ENCODE measurements around the gene HSBP1L1.
"Not testable (repeated sequence)": the region's sequence is repeated elsewhere in the genome, so short reads cannot be mapped to it uniquely, and the experiment has no call there.

Gene HSBP1L1

GRCh38 chr18:79986726-79987125 is 22.3 kb downstream of the HSBP1L1 start:
- Histone ChIP-seq H3K36me3 (replicated peaks) (peaks cover 31% of the 10 kb centered on the region), H3K27me3 (ENCODE audit: low read depth) (no peaks in the 10 kb centered on the region), H3K4me3 (peak overlapping the region; percentile 78), H3K9me3 (no peaks in the 10 kb centered on the region), H3K4me1 (peaks cover 8% of the 10 kb centered on the region)
- in situ Hi-C loops (cut with MboI; ENCODE audit: low sequenced_read_pairs) = no loop called here
- no peak for DNase-seq (ENCODE audit: low spot score in 2 of 2)

DNA sequence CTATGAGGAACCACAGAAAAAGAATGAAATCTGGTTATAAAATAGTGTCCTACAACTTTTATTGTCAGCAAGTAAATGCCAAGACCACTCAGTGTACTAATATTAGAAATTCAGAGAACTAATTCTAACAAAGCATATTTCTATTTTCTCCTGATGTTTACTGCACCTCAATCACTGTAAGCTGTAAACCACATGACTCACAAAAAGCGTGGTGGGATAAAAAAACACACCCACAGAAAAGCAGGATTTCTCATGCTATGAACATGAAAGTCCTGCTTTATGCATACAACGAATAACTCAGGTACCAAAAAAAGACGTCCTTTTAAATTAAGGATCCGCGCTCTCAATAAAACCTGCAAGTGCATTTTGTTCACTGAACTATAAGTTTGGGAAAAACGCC is 23.1 kb downstream of the HSBP1L1 start:
- in situ Hi-C loops (cut with MboI; ENCODE audit: low sequenced_read_pairs) = no loop called here
- H3K9me3 ChIP-seq = no peaks in the 10 kb centered on the region
- H3K4me3 ChIP-seq = peak overlapping the region; percentile 78
- H3K27me3 ChIP-seq (ENCODE audit: low read depth) = no peaks in the 10 kb centered on the region
- no peak for DNase-seq (ENCODE audit: low spot score in 2 of 2)
- peaks cover 31% of the 10 kb centered on the region for H3K36me3 ChIP-seq (replicated peaks)
- peaks cover 8% of the 10 kb centered on the region for H3K4me1 ChIP-seq

GRCh38 chr18:79988071-79988450 is 23.6 kb downstream of the HSBP1L1 start:
- Histone ChIP-seq H3K36me3 (replicated peaks) (peaks cover 31% of the 10 kb centered on the region), H3K27me3 (ENCODE audit: low read depth) (no peaks in the 10 kb centered on the region), H3K4me1 (peaks cover 8% of the 10 kb centered on the region), H3K4me3 (peak overlapping the region; percentile 78), H3K9me3 (no peaks in the 10 kb centered on the region)
- DNase-seq (ENCODE audit: low spot score in 2 of 2) = peak; percentile 34 to 68
- in situ Hi-C loops (cut with MboI; ENCODE audit: low sequenced_read_pairs) = no loop called here

DNA sequence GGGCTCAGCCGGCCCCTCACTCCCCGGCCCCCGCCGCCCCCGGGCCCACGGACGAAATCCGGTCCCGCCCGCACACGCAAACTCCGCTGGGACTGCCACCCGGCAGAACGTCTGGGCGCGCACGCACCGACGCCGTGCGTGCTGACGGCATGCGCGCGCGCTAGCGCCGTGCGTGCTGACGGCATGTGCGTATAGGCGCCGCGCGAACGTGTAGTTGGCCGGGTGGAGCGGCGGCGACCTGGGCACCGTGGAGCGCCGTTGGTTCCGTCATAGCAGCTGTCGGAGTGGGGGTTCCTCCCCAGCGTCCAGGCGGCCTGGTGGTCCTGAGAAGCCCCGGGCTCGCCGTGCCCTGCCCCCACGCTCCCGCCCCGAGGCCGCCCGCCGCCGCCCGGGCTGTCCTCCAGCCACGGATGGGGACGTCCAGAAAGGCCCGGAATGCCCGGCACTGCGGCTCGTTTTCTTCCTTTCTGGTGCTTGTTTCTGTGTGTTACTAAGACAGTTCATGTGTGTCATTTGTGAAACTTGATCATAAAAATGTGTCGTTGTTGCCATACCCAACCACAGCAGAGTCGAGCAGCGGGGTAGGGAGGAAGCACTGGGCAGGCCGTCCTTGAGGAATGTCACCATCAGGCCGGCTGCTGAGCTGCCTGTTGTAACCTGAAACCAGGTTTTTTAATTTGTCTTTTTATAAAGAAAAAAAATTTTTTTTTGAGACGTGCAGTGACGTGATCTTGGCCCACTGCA is 24.2 kb downstream of the HSBP1L1 start, which contains the start of gene TXNL4A:
TSS of gene TXNL4A (minus strand) at position 113 of the 744 bp plus-strand sequence. CDS start 171 bp downstream, outside the sequence.
- in situ Hi-C loops (cut with MboI; ENCODE audit: low sequenced_read_pairs) = no loop called here
- peaks cover 8% of the 10 kb centered on the region for H3K4me1 ChIP-seq

GRCh38 chr18:79989195-79989497 is 24.7 kb downstream of the HSBP1L1 start:
- H3K4me1 ChIP-seq = peaks cover 8% of the 10 kb centered on the region
- no peak for DNase-seq (ENCODE audit: low spot score in 2 of 2)
- peaks cover 26% of the 10 kb centered on the region for H3K36me3 ChIP-seq (replicated peaks)
- H3K27me3 ChIP-seq (ENCODE audit: low read depth) = no peaks in the 10 kb centered on the region
- no peaks in the 10 kb centered on the region for H3K9me3 ChIP-seq
- in situ Hi-C loops (cut with MboI; ENCODE audit: low sequenced_read_pairs) = no loop called here
- H3K4me3 ChIP-seq = peak overlapping the region; percentile 78

More for the DNA sequence above, 24.2 kb downstream of the HSBP1L1 start, which contains the start of gene TXNL4A:
- peaks cover 30% of the 10 kb centered on the region for H3K36me3 ChIP-seq (replicated peaks)
- DNase-seq (ENCODE audit: low spot score in 2 of 2) = peak; percentile 73 to 85
- H3K27me3 ChIP-seq (ENCODE audit: low read depth) = no peaks in the 10 kb centered on the region
- no peaks in the 10 kb centered on the region for H3K9me3 ChIP-seq
- H3K4me3 ChIP-seq = peak within 1 kb of the TSS; percentile 78

- Histone ChIP-seq H3K4me3 (no peak overlapping the region), H3K9me3 (no peaks in the 10 kb centered on the region), H3K27me3 (ENCODE audit: low read depth) (no peaks in the 10 kb centered on the region), H3K36me3 (replicated peaks) (peaks cover 4% of the 10 kb centered on the region; the same call in 1 of the 2 replicates), H3K4me1 (peaks cover 5% of the 10 kb centered on the region)
- DNase-seq (ENCODE audit: low spot score in 2 of 2) = no peak
- in situ Hi-C loops (cut with MboI; ENCODE audit: low sequenced_read_pairs) = no loop called here
These were observed 27.1 kb downstream of the HSBP1L1 start for GRCh38 chr18:79991494-79991893.

DNA sequence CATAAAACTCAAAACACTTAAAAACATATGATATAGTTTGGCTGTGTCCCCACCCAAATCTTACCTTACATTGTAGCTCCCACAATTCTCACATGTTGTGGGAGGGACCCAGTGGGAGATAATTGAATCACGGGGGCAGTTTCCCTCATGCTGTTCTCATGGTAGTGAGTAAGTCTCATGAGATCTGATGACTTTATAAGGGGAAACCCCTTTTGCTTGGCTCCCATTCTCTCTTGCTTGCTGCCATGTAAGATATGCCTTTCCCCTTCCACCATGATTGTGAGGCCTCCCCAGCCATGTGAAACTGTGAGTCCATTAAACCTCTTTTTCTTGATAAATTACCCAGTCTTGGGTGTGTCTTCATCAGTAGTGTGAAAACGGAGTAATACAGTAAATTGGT is 35.3 kb downstream of the HSBP1L1 start:
- DNase-seq (ENCODE audit: low spot score in 2 of 2); in situ Hi-C loops (cut with MboI; ENCODE audit: low sequenced_read_pairs); H3K36me3 ChIP-seq (replicated peaks); H3K4me3 ChIP-seq; H3K4me1 ChIP-seq; H3K27me3 ChIP-seq (ENCODE audit: low read depth): not testable (repeated sequence)
- peaks cover 17% of the 10 kb centered on the region for H3K9me3 ChIP-seq

- no peaks in the 10 kb centered on the region for H3K4me1 ChIP-seq
- H3K4me3 ChIP-seq = no peak overlapping the region
- no peaks in the 10 kb centered on the region for H3K36me3 ChIP-seq (replicated peaks)
- DNase-seq (ENCODE audit: low spot score in 2 of 2) = no peak
- in situ Hi-C loops (cut with MboI; ENCODE audit: low sequenced_read_pairs) = no loop called here
- peaks cover 17% of the 10 kb centered on the region for H3K9me3 ChIP-seq
- H3K27me3 ChIP-seq (ENCODE audit: low read depth) = no peaks in the 10 kb centered on the region
These were observed 36.4 kb downstream of the HSBP1L1 start for GRCh38 chr18:80000877-80001276.

DNA sequence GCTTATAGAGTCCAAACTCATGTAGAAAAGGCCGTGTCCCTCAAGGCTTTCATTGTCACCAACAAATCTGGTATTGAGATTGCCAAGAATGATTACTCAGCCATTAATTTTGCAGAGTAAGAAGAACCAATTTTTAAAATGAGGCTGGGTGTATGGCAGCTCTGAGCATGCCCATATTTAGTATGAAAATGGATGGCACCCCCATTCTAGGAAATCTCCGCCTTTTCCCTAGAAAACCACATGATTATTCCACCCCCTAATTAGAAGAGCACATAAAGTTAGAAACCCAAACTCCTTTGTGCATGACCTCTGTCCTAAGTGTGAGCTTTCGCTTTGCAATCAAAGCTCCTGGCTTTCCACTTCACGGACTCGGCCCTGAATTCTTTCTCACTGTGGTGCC is 38.0 kb downstream of the HSBP1L1 start:
- in situ Hi-C loops (cut with MboI; ENCODE audit: low sequenced_read_pairs) = no loop called here

DNA sequence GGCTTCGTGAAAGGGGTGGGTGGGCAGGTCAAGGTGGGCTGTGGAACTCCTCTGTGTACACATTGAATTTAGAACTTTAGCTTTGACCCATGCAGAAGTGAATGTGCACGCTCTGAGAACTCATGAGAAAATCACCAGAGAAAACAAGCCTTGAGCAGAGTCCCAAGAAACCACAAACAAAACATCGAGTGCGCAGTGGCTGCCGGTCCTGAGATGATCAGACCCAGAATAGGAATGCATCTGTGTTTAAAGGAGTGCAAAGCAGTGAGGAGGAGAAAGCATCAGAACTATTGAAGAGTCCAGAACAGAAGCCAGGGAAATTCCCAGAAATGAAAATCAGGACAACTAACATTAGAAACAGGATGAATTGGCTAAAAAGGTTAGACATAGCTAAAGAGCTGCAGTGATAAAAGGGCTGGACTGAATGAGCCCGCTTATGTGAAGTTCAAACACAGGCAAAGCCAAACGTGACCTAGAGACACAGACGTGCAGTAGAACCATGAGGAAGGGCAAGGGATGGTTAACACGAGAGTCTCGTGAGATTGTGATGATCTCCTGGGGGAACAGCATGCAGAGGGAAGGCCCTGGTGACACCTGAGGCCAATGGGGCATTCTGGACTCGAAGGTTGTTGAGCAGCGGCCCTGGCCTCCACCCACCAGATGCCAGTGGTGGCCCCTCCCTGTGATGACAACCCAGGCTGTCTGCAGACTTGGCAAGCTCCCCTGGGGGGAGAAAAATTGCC is 40.3 kb downstream of the HSBP1L1 start:
- in situ Hi-C loops (cut with MboI; ENCODE audit: low sequenced_read_pairs) = no loop called here
- Histone ChIP-seq H3K27me3 (ENCODE audit: low read depth) (no peaks in the 10 kb centered on the region), H3K4me3 (no peak overlapping the region), H3K9me3 (peaks cover 17% of the 10 kb centered on the region), H3K36me3 (replicated peaks) (no peaks in the 10 kb centered on the region), H3K4me1 (no peaks in the 10 kb centered on the region)
- no peak for DNase-seq (ENCODE audit: low spot score in 2 of 2)

More for the DNA sequence above, 38.0 kb downstream of the HSBP1L1 start:
- H3K4me1 ChIP-seq = no peaks in the 10 kb centered on the region
- H3K9me3 ChIP-seq = peaks cover 17% of the 10 kb centered on the region
- no peaks in the 10 kb centered on the region for H3K36me3 ChIP-seq (replicated peaks)
- DNase-seq (ENCODE audit: low spot score in 2 of 2) = no peak
- H3K27me3 ChIP-seq (ENCODE audit: low read depth) = no peaks in the 10 kb centered on the region
- H3K4me3 ChIP-seq = no peak overlapping the region

DNA sequence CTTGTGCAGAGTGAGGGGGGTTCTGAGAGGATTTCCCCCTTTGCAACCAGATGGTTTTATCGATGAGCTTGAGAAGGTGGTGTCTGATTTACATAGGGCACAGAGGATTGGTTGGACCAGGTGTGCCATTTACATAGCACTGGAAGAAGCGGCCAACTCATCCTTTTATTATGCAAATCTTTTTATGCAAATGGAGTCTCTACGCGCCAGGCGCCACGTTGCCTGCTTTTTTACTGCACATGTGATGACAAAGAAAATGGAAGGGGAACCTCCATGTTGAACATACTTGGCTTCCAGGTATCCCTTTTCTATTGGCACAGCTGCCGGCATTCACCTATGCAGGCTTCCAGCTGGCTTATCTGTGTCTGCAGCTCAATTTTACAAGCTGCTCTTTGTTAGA is 42.3 kb downstream of the HSBP1L1 start:
- Histone ChIP-seq H3K36me3 (replicated peaks) (no peaks in the 10 kb centered on the region), H3K9me3 (peaks cover under 1% of the 10 kb centered on the region; the same call in 1 of the 2 replicates), H3K4me3 (no peak overlapping the region), H3K27me3 (ENCODE audit: low read depth) (no peaks in the 10 kb centered on the region), H3K4me1 (no peaks in the 10 kb centered on the region)
- in situ Hi-C loops (cut with MboI; ENCODE audit: low sequenced_read_pairs) = no loop called here
- DNase-seq (ENCODE audit: low spot score in 2 of 2) = no peak

DNA sequence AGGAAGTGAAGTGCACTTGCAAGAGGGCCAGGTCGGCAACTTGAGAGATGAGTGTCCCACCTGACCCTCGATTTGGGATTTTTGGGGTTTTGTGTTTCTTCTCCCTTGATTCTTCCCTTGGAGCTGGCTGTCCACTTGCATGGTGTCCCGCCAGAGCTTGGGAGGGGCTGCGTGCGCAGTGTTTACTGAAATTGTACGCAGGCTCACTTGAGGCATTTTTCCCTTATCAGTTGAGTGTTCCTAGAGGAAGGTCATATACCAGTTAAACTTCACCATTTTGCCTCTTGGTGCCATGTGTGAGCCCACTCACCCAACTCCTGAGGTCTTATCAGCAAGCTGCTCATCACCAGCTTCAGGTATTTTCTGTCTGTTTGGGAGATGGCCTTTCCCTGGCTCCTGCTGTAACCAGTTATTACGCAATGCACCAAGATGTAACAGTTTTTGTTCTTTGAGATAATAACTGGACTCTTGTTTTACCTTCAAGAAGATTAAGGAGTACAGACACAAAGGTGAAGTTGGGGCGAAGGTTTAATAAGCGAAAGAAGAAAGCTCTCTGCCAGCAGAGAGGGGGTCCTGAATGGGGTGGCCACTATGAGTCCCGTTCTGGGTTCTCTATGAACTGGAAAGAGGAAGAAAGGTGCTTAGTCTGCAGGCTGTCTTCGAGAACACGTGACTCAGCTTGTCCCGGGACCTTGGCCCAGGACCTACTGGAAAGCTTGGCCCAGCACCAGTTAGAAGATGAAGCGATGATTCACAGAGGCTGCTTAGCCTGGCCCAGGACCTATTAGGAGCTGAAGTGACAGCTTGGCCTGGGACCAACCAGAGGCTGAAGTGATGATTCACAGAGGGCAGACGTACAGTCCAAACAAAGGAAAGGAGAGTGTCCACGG is 45.5 kb downstream of the HSBP1L1 start:
- in situ Hi-C loops (cut with MboI; ENCODE audit: low sequenced_read_pairs) = no loop called here
- H3K36me3 ChIP-seq (replicated peaks) = no peaks in the 10 kb centered on the region
- no peaks in the 10 kb centered on the region for H3K4me1 ChIP-seq
- no peak overlapping the region for H3K4me3 ChIP-seq
- no peak for DNase-seq (ENCODE audit: low spot score in 2 of 2)
- no peaks in the 10 kb centered on the region for H3K27me3 ChIP-seq (ENCODE audit: low read depth)
- peaks cover 4% of the 10 kb centered on the region; the same call in 1 of the 2 replicates for H3K9me3 ChIP-seq

- H3K4me3 ChIP-seq = no peak overlapping the region
- in situ Hi-C loops (cut with MboI; ENCODE audit: low sequenced_read_pairs) = no loop called here
- peaks cover 4% of the 10 kb centered on the region; the same call in 1 of the 2 replicates for H3K9me3 ChIP-seq
- DNase-seq (ENCODE audit: low spot score in 2 of 2) = no peak
- H3K27me3 ChIP-seq (ENCODE audit: low read depth) = no peaks in the 10 kb centered on the region
- no peaks in the 10 kb centered on the region for H3K36me3 ChIP-seq (replicated peaks)
- H3K4me1 ChIP-seq = no peaks in the 10 kb centered on the region
These were observed 46.1 kb downstream of the HSBP1L1 start for GRCh38 chr18:80010551-80010906.
